Keratinocyte (primary cell): ENCODE measurements around the gene SCCPDH.

Experiments
- CTCF ChIP-seq, 3 experiments: IDR thresholded peaks in 1 of 3; conservative IDR thresholded peaks in 1 of 3; optimal IDR thresholded peaks in 1 of 3; 2 replicates in 2 of 3; 3 replicates in 1 of 3; pipeline versions ENCODE3 to v1.5.1; 2011; ENCODE audit warnings: low read length in 3 of 3, mild to moderate bottlenecking in 3 of 3, moderate library complexity in 2 of 3, control low read depth in 1 of 3, inconsistent platforms in 1 of 3; ENCODE audit not compliant: insufficient read depth in 2 of 3; ENCODE audit errors: extremely low read depth in 1 of 3
- EZH2 ChIP-seq: IDR thresholded peaks from one replicate; pipeline ENCODE4 v1.6.1; 2012; ENCODE audit warnings: inconsistent platforms, mild to moderate bottlenecking, low read length, moderate library complexity

DNA sequence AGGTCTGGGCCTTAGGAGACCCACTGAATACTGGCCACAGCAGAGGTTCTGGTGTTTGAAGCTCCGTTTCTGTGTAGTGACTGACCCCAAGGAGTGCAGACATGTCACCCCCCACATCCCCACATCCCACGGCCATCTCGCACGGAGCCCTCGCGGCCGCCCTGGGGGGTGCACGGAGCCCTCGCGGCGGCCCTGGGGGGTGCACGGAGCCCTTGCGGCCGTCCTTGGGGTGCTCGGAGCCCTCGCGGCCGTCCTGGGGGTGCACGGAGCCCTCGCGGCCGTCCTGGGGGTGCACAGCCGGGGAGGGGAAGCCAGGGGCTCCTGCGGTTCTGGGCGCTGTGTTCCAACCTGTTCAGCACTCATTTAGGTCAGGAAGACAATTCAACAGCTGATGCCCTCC is 68.4 kb downstream of the SCCPDH start:
- TF ChIP-seq CTCF (optimal IDR thresholded peaks at IDR 0.05 in 1 of 3, IDR thresholded peaks at IDR 0.05 in 1 of 3, conservative IDR thresholded peaks at IDR 0.05 in 1 of 3; ENCODE audit: extremely low read depth in 1 of 3, insufficient read depth in 2 of 3, low read length in 3 of 3), result no peak
- no peak for TF ChIP-seq EZH2
